OCI-LY1 (cell line): ENCODE results near the gene HNF1A.

ENCODE experiments used
- EZH2 ChIP-seq: fragments of 200-600 bp; sonication (generic), shearing (Covaris generic); IDR thresholded peaks from 2 replicates; pipeline ENCODE4 v1.8.0; 2017; ENCODE audit warnings: borderline replicate concordance, mixed run types, mild to moderate bottlenecking, antibody characterized with exemption, low read length, moderate library complexity, mixed read lengths
- TF ChIP-seq, protein P1 (sequence below): fragments of 200-600 bp; sonication (generic), shearing (Covaris generic); IDR thresholded peaks from 2 replicates; pipeline ENCODE4 v1.5.1; 2017; ENCODE audit warnings: mild to moderate bottlenecking, antibody characterized with exemption, low read length, moderate library complexity, mixed read lengths

- TF ChIP-seq EZH2, result no peak
- TF ChIP-seq, protein P1, sequence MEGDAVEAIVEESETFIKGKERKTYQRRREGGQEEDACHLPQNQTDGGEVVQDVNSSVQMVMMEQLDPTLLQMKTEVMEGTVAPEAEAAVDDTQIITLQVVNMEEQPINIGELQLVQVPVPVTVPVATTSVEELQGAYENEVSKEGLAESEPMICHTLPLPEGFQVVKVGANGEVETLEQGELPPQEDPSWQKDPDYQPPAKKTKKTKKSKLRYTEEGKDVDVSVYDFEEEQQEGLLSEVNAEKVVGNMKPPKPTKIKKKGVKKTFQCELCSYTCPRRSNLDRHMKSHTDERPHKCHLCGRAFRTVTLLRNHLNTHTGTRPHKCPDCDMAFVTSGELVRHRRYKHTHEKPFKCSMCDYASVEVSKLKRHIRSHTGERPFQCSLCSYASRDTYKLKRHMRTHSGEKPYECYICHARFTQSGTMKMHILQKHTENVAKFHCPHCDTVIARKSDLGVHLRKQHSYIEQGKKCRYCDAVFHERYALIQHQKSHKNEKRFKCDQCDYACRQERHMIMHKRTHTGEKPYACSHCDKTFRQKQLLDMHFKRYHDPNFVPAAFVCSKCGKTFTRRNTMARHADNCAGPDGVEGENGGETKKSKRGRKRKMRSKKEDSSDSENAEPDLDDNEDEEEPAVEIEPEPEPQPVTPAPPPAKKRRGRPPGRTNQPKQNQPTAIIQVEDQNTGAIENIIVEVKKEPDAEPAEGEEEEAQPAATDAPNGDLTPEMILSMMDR, result no peak
These were observed 36.9 kb upstream of the HNF1A start for GRCh38 chr12:120941412-120941811.
